HCT116 (cell line): ENCODE measurements around the gene NGF. TPM values are rescaled to one million over a fixed set of nuclear protein-coding genes. Genes with fewer than 3 reads are reported as not detected.

ENCODE experiments used
- ATAC-seq: fragments of 200-7000 bp; cut with Tn5 transposase; 2 replicates; pipeline ENCODE4 v1.9.1; 2020; ENCODE audit warnings: mild to moderate bottlenecking, moderate library complexity
- BruUV-seq: library from RNA; stranded (reverse); fragments of 400-500 nt; replicated peaks from 2 replicates; lab custom pipeline; 2021; lab: Mats Ljungman, UMichigan
- CTCF ChIA-PET: fragments of 300-600 bp; sonication (Branson Sonifier 250); formaldehyde crosslinking; loops from one replicate; lab custom pipeline; 2021; ENCODE audit warnings: antibody characterized with exemption; lab: Charles Lee
- POLR2A ChIA-PET: fragments of 300-600, 350-600 bp; sonication (Branson Sonifier 250); formaldehyde crosslinking; loops from one replicate; lab custom pipeline; 2021; ENCODE audit warnings: antibody characterized with exemption; lab: Charles Lee
- RAD21 ChIA-PET, 2 experiments: fragments of 300-600 bp; sonication (Branson Sonifier 250); formaldehyde crosslinking; loops; one replicate each; lab custom pipeline; 2023; ENCODE audit warnings: low total read pairs in 2 of 2; ENCODE audit not compliant: uncharacterized antibody in 2 of 2, unreplicated experiment in 2 of 2, low non-redundant PET in 1 of 2; lab: Charles Lee
- DNase-seq: peaks from one replicate; pipeline ENCODE4 v3.0.0-alpha.2; 2010; ENCODE audit warnings: low read depth, low spot score
- H2AFZ ChIP-seq: fragments of 200-600 bp; shearing (Covaris generic), sonication (generic); 2 replicates; pipeline ENCODE4 v1.6.1; 2017; ENCODE audit warnings: low read depth, mixed run types, mixed read lengths, antibody characterized with exemption, low read length; ENCODE audit not compliant: poor library complexity, severe bottlenecking
- H3K27ac ChIP-seq: 2 replicates; pipeline ENCODE4 v1.5.1; 2012; ENCODE audit warnings: low read depth, low read length
- H3K27me3 ChIP-seq: fragments of 200-600 bp; sonication (generic); 2 replicates; pipeline ENCODE4 v1.6.1; 2016; ENCODE audit warnings: mixed run types, low read length, mixed read lengths; ENCODE audit not compliant: insufficient read depth
- H3K36me3 ChIP-seq, 2 experiments: fragments of 200-500 bp in 1 of 2; fragments of 200-600 bp in 1 of 2; sonication (Bioruptor generic) in 1 of 2; sonication (generic) in 1 of 2; 2 replicates each; pipeline versions ENCODE4 v1.5.1 to v1.6.1; 2014 to 2016; ENCODE audit warnings: low read length in 2 of 2, inconsistent platforms in 1 of 2, mixed read lengths in 1 of 2, mixed run types in 1 of 2; ENCODE audit not compliant: insufficient read depth in 2 of 2, control insufficient read depth in 1 of 2
- H3K4me1 ChIP-seq, 2 experiments: fragments of 200-600 bp in 1 of 2; sonication (generic) in 1 of 2; 2 replicates each; pipeline versions ENCODE4 v1.5.1 to v1.6.1; 2012 to 2017; ENCODE audit warnings: low read length in 2 of 2, inconsistent platforms in 1 of 2, mild to moderate bottlenecking in 1 of 2, mixed read lengths in 1 of 2, mixed run types in 1 of 2, moderate library complexity in 1 of 2; ENCODE audit not compliant: insufficient read depth in 2 of 2, control insufficient read depth in 1 of 2
- H3K4me2 ChIP-seq: fragments of 200-600 bp; sonication (generic); 2 replicates; pipeline ENCODE4 v1.6.1; 2017; ENCODE audit warnings: mixed run types, low read length, mixed read lengths
- H3K4me3 ChIP-seq, 2 experiments: fragments of 200-600 bp in 1 of 2; sonication (generic) in 1 of 2; replicated peaks in 1 of 2; 2 replicates each; pipeline ENCODE4 v1.5.1; 2011 to 2016; ENCODE audit warnings: low read length in 2 of 2, control low read depth in 1 of 2, low read depth in 1 of 2, mild to moderate bottlenecking in 1 of 2, mixed read lengths in 1 of 2, mixed run types in 1 of 2
- H3K79me2 ChIP-seq: fragments of 200-600 bp; sonication (generic); 2 replicates; pipeline ENCODE4 v1.6.1; 2017; ENCODE audit warnings: mild to moderate bottlenecking, mixed run types, low read length, moderate library complexity, mixed read lengths; ENCODE audit not compliant: insufficient read depth
- H3K9ac ChIP-seq: fragments of 200-600 bp; sonication (generic); 2 replicates; pipeline ENCODE4 v1.6.1; 2016; ENCODE audit warnings: low read length, mixed read lengths
- H3K9me2 ChIP-seq: fragments of 200-600 bp; sonication (generic), shearing (Covaris generic); 2 replicates; pipeline ENCODE4 v1.6.1; 2017; ENCODE audit warnings: mixed run types, mild to moderate bottlenecking, moderate library complexity; ENCODE audit not compliant: insufficient read depth
- H3K9me3 ChIP-seq, 2 experiments: fragments of 200-500 bp in 1 of 2; fragments of 200-600 bp in 1 of 2; sonication (Bioruptor generic) in 1 of 2; sonication (generic) in 1 of 2; 2 replicates each; pipeline ENCODE4 v1.6.1; 2014 to 2017; ENCODE audit warnings: low read length in 2 of 2, mixed read lengths in 2 of 2, inconsistent platforms in 1 of 2, low read depth in 1 of 2, mild to moderate bottlenecking in 1 of 2, mixed run types in 1 of 2, moderate library complexity in 1 of 2; ENCODE audit not compliant: control insufficient read depth in 1 of 2, insufficient read depth in 1 of 2
- H4K20me1 ChIP-seq: fragments of 200-600 bp; sonication (generic), shearing (Covaris generic); 2 replicates; pipeline ENCODE4 v1.6.1; 2017; ENCODE audit warnings: mixed run types, mild to moderate bottlenecking, moderate library complexity; ENCODE audit not compliant: insufficient read depth
- CBX3 ChIP-seq: IDR thresholded peaks from 2 replicates; pipeline ENCODE4 v1.6.1; 2012; ENCODE audit warnings: low read depth
- JUND ChIP-seq: IDR thresholded peaks from 2 replicates; pipeline ENCODE4 v1.6.1; 2012
- POLR2A ChIP-seq: IDR thresholded peaks from 2 replicates; pipeline ENCODE4 v1.7.0; 2011; ENCODE audit warnings: borderline replicate concordance; ENCODE audit not compliant: insufficient read depth, insufficient read length; ENCODE audit errors: extremely low read depth
- POLR2AphosphoS5 ChIP-seq: IDR thresholded peaks from 2 replicates; pipeline ENCODE4 v1.6.1; 2011; ENCODE audit warnings: mild to moderate bottlenecking, low read depth, low read length, moderate library complexity
- RAD21 ChIP-seq: IDR thresholded peaks from 2 replicates; pipeline ENCODE4 v1.6.1; 2012; ENCODE audit warnings: low read depth, mild to moderate bottlenecking
- SIN3A ChIP-seq: IDR thresholded peaks from 2 replicates; pipeline ENCODE4 v1.6.1; 2012; ENCODE audit warnings: low read depth
- SP1 ChIP-seq: IDR thresholded peaks from 2 replicates; pipeline ENCODE4 v1.6.1; 2012; ENCODE audit warnings: low read depth
- SRF ChIP-seq: IDR thresholded peaks from 2 replicates; pipeline ENCODE4 v1.6.1; 2012; ENCODE audit warnings: low read depth
- TCF7L2 ChIP-seq: IDR thresholded peaks from 2 replicates; pipeline ENCODE4 v1.7.0; 2011; ENCODE audit warnings: borderline replicate concordance, inconsistent platforms; ENCODE audit not compliant: insufficient read depth, insufficient read length; ENCODE audit errors: extremely low read depth
- ZFX ChIP-seq: fragments of 450-650 bp; IDR thresholded peaks from 2 replicates; pipeline ENCODE4 v1.6.1; 2017
- ZNF274 ChIP-seq: fragments of 200-500 bp; sonication (Bioruptor generic); IDR thresholded peaks from 2 replicates; pipeline ENCODE4 v1.6.1; 2014; ENCODE audit warnings: mild to moderate bottlenecking, low read depth, low read length, inconsistent platforms
- intact Hi-C: fragments of 100-400 bp; cut with micrococcal nuclease; formaldehyde crosslinking; loops from 2 replicates; pipeline ENCODE4 v1.10.0; 2022
- total RNA-seq: library from RNA; stranded (reverse); gene quantifications from one replicate; pipeline ENCODE4 v1.2.1, GENCODE V29; 2021; ENCODE audit not compliant: unreplicated experiment
- TF ChIP-seq, protein P1 (sequence below): IDR thresholded peaks from 2 replicates; pipeline ENCODE4 v1.6.1; 2012; ENCODE audit warnings: low read depth

NGF gene
- total RNA-seq, 1 experiment from 2014 or later: not detected

DNA sequence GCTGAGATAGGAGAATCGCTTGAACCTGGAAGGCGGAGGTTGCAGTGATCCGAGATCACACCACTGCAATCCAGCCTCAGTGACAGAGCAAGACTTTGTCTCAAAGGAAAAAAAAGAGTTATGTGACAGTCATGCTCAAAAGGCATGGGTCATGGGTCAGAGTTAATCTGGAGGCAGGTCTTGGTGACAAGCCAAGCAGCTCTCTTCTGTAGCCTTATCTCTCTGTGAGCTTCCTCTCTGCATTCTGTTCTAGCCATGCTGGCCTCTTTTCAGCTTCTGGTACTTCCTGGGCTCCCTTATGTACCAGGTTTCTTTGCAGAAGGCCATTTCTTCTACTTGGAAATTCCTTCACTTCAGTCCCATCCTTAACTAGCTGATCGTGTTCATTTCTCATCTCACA is 63.6 kb downstream of the NGF start:
- H3K27ac ChIP-seq: no peak overlapping the region
- no peaks in the 10 kb centered on the region for H3K27me3 ChIP-seq
- H3K9me3 ChIP-seq: peaks cover 0 to 4% of the 10 kb centered on the region in 2 experiments; a peak in 1 of 4 replicates
- POLR2A ChIA-PET: no interaction called here
- no peak overlapping the region for H2AFZ ChIP-seq
- BruUV-seq: no TSS peak
- DNase-seq (no peak), ATAC-seq (no peak)
- no peak overlapping the region for H3K4me3 ChIP-seq
- CTCF ChIA-PET: no interaction called here
- intact Hi-C loops: loop anchor here (10.0 kb wide), 1 partner anchor 190 kb away; no protein-coding TSS in a partner anchor
- no peaks in the 10 kb centered on the region for H3K79me2 ChIP-seq
- H3K4me1 ChIP-seq: no peaks in the 10 kb centered on the region
- TF ChIP-seq CBX3: no peak
- no peak for TF ChIP-seq TCF7L2
- H3K9ac ChIP-seq: no peak overlapping the region
- H3K9me2 ChIP-seq: no peaks in the 10 kb centered on the region
- RAD21 ChIA-PET: no interaction called here
- H3K36me3 ChIP-seq: no peaks in the 10 kb centered on the region
- no peaks in the 10 kb centered on the region for H4K20me1 ChIP-seq
- H3K4me2 ChIP-seq: no peak overlapping the region

DNA sequence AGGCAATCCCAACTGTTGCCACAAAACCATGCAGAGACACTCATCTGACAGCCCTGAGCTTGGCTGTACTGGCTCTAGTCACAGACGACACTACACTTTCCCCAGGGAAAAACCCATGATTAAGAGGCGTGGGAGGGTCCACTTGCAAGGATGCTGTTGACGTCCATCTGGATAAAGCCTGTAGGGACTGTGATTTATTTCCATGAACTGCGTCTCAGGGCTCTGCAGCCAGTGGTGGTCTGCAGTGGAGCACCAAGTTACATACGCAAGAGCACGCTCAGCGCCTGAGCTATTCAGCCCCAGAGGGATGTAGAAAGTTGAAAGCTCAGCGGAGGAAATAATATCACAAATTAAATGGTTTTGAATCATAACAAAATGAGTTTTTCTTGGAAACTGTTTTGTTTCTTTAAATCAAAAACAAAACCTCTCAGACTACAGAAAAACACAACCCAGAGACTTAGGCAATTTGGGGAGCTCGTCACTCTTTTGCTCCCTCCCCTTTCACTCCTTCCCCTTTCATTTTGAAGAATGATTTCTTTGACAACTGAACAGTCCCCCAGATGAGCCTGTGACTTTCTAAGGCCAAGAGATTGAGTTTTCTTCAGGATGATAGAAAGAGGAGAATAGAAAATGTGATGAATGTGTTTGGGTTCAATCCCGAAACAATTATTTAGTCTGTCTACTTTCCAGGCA is 71.2 kb downstream of the NGF start:
- Histone ChIP-seq H3K4me1 (no peaks in the 10 kb centered on the region), H4K20me1 (no peaks in the 10 kb centered on the region), H3K4me2 (no peak overlapping the region), H3K9ac (no peak overlapping the region), H3K79me2 (no peaks in the 10 kb centered on the region), H3K9me3 (no peaks in the 10 kb centered on the region), H3K9me2 (no peaks in the 10 kb centered on the region), H3K4me3 (no peak overlapping the region), H2AFZ (no peak overlapping the region), H3K27ac (no peak overlapping the region), H3K27me3 (no peaks in the 10 kb centered on the region), H3K36me3 (no peaks in the 10 kb centered on the region)
- ATAC-seq (no peak), DNase-seq (no peak)
- intact Hi-C loops: no loop called here
- ChIA-PET CTCF (no interaction called here), POLR2A (no interaction called here), RAD21 (no interaction called here)
- TF ChIP-seq SP1 (no peak), RAD21 (no peak), JUND (no peak), TCF7L2 (no peak), POLR2AphosphoS5 (no peak), ZFX (no peak), ZNF274 (no peak), POLR2A (no peak), SRF (no peak), SIN3A (no peak)
- TF ChIP-seq, protein P1, sequence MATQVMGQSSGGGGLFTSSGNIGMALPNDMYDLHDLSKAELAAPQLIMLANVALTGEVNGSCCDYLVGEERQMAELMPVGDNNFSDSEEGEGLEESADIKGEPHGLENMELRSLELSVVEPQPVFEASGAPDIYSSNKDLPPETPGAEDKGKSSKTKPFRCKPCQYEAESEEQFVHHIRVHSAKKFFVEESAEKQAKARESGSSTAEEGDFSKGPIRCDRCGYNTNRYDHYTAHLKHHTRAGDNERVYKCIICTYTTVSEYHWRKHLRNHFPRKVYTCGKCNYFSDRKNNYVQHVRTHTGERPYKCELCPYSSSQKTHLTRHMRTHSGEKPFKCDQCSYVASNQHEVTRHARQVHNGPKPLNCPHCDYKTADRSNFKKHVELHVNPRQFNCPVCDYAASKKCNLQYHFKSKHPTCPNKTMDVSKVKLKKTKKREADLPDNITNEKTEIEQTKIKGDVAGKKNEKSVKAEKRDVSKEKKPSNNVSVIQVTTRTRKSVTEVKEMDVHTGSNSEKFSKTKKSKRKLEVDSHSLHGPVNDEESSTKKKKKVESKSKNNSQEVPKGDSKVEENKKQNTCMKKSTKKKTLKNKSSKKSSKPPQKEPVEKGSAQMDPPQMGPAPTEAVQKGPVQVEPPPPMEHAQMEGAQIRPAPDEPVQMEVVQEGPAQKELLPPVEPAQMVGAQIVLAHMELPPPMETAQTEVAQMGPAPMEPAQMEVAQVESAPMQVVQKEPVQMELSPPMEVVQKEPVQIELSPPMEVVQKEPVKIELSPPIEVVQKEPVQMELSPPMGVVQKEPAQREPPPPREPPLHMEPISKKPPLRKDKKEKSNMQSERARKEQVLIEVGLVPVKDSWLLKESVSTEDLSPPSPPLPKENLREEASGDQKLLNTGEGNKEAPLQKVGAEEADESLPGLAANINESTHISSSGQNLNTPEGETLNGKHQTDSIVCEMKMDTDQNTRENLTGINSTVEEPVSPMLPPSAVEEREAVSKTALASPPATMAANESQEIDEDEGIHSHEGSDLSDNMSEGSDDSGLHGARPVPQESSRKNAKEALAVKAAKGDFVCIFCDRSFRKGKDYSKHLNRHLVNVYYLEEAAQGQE: no peak
- no TSS peak for BruUV-seq
